ENCODE data around the gene PPIL6.

Gene PPIL6

DNA sequence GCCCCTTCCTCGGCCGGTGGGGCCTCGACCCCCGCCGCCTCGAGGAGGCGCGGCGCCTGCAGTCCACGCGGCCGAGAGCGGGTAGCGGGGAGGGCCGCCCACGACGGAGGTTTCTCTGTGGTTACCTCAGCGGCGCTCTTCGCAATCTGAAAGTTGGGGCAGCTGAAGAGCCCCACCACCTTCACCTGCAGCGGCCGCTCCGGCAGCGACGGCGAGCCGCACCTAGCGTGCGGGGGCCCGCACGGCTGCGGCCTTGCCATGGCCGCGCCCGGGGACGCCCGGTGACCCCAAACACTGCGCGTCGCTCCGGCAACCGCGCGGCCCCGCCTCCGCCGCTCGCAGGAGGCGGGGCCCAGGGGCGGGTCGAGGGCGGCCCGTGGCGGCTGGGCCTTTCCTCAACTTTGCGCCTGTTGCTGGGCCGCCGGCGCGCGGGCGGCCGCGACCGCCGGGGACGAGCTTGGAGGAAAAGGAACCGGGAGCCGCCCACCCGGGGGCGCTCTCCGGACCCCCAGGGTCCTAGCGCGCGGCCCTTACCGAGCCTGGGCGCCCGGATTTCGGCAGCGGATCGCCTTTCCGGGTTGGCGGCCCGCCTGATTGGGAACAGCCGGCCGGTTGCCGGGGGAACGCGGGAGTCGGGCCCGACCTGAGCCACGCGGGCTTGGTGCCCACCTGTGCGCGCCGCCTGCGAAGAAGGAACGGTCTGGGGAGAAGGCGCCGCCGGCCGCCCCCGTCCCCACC is at the start of gene PPIL6, which contains the start of gene SMPD2:
PPIL6 (minus strand) TSS at position 298 of the 738 bp plus-strand sequence; CDS start at position 260, 38 bp downstream.
SMPD2 (plus strand) TSS at position 394 of the 738 bp plus-strand sequence. CDS start 398 bp downstream, outside the sequence.
- DNase-seq = peak; percentile 91

DNA sequence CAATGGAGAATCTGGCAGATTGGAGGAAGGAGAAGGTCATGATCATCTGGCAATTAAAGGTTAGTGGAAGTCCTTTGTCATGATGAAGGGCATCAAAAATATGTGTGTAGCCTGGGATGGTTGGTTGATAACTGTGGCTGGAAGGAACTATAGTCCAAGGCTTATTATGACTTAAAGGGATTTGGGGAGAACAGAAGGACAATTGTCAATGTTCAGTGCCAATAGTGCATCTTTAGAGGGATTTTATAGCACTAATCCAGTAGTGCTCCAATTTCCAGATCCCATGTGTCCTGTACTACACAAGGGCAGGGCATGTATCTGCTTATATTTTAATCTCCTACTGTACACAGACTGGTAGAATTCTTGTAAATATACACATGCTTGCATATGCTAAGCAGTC is 47.6 kb upstream of the PPIL6 start:
- no peak for DNase-seq

DNA sequence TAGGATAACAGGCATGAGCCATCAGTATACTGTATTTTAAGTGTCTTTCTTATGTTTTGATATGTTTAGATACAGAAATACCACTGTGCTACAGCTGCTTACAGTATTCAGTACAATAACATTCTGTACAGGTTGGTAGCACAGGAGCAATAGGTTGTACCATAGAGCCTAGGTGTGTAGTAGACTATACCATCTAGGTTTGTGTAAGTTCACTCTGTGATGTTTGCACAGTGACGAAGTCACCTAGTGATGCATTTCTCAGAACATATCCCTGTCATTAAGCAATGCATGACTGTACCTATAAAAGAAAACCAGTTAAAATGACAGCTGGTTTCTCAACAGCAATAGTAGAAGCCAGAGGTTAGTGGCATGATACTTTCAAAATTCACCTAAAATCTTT is 45.6 kb upstream of the PPIL6 start:
- DNase-seq = peak; percentile 27

GRCh38 chr6:109485266-109485935 is 45.0 kb upstream of the PPIL6 start:
- peak; percentile 2 for DNase-seq

DNA sequence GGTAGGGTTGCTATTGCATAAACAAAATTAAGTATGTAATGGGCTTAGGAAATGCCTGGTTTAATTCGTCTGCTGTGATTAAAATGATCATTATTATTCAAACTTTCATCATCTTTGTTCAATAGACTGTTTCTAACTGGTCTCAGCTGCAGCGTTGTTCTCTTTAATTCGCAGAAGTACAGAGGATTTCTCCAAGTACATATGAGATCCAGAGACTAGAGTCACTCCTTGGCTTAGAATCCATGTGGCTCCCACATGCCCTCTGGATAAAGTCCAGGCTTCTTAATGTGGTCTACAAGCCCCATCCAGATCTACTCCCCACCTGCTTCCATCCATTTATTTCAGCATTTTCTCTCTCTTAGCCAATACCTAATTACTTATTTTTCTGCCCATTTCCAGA is 43.7 kb upstream of the PPIL6 start:
- DNase-seq = no peak

GRCh38 chr6:109483735-109484057 is 43.3 kb upstream of the PPIL6 start:
- DNase-seq = no peak

GRCh38 chr6:109482905-109483734 is 42.7 kb upstream of the PPIL6 start, which contains the start of gene ZBTB24:
Gene ZBTB24, minus strand, starts transcription at chr6:109483219. Its CDS starts 1,193 bp downstream, at chr6:109482026.
- peak; percentile 94 for DNase-seq

GRCh38 chr6:109480993-109481480 is 40.6 kb upstream of the PPIL6 start:
- no peak for DNase-seq

- DNase-seq = no peak
These were observed 38.6 kb upstream of the PPIL6 start for GRCh38 chr6:109478841-109479624.

GRCh38 chr6:109478222-109478805 is 37.9 kb upstream of the PPIL6 start:
- DNase-seq = no peak

GRCh38 chr6:109477725-109478124 is 37.3 kb upstream of the PPIL6 start:
- DNase-seq = no peak

DNA sequence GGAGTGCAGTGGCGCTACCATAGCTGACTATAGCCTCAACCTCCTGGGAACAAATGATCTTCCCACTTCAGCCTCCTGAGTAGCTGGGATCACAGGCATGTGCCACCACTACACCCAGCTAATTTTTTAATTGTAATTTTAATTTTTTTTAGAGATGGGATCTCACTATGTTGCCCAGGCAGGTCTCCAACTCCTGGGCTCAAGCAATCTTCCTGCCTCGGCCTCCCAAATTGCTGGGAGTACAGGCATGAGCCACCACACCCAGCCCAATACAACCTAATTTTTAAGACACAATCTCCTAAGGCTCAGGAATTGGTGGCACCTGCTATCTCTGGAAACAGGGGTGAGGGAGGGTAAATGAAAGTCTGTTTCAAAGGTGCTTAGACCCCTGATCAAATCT is 36.8 kb upstream of the PPIL6 start:
- DNase-seq = no peak

GRCh38 chr6:109475625-109476024 is 35.2 kb upstream of the PPIL6 start:
- DNase-seq = no peak

DNA sequence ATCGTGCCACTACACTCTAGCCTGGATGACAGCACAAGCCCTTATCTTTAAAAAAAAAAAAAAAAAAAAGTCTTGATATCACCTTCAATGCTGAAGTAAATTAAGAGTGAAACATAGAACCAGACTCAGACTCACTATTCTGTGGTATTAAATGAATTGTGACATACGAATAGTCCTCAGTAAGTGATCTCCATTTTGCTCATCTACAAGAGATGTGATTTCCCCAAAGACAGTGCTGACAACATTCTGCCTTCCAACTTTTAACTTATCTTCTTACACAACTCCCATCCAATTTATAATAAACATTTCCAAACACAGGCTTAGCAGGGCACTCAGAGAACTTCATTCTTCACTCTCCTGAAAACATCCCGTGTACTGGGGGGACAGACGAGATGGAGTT is 34.6 kb upstream of the PPIL6 start:
- no peak for DNase-seq

DNA sequence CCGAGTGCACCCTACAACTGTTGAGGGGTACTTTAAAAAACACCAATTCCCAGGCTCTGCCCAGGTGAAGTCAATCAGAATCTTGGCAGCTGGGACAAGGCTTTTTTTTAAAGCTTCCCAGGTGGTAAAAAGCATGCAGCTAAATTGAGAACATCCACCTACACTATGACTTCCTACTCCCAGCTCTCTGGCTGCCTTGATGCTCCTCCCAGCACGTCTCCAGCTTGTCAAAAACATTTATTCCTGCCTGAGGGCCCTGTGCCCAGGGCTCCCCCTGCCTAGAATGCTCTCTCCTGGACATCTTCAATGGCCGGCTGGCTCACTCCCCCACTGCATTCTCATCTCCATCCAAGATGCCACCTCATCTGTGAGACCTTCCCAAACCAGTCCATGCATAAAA is 32.7 kb upstream of the PPIL6 start:
- DNase-seq = no peak

DNA sequence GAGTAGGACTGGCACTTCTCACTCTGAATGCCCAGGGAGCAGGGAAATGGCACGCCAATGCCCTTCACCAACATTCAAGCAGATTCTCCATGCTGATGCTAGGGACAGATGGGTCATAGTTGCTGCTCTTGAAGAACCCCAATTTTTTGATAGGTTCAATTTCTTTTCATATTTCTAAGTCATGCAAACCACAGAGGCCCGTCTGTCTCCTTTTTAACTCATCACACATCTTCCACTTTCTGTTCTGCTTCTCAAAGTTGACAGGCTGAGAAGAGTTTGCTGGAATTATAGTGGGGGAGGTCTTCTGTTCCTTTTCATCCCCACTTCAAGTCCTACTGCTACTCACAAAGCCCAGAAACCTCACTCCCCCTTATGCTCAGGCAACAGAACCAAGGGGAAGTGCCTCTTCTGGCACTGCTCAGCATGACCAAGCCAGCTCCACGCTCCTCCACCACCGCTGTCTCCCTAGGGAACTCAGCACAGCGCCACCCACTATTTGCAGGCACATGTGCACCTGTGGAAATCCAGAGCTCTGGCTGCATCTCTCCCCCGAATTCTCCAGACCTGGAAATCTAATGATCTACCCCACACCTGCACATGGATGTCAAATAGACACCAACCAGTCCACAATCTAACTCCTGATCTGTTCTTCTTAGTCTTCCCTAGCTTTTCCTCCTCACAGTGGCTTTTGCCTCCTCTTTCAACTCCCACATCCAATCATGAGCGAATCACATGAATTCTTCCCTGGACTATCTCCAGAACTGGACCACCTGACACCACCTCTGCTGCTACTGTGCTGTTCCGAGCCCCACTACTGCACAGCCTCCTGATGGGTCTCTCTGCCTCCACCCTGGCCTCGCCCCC is 31.9 kb upstream of the PPIL6 start:
- no peak for DNase-seq

GRCh38 chr6:109471105-109471810 is 30.8 kb upstream of the PPIL6 start:
- no peak for DNase-seq

DNA sequence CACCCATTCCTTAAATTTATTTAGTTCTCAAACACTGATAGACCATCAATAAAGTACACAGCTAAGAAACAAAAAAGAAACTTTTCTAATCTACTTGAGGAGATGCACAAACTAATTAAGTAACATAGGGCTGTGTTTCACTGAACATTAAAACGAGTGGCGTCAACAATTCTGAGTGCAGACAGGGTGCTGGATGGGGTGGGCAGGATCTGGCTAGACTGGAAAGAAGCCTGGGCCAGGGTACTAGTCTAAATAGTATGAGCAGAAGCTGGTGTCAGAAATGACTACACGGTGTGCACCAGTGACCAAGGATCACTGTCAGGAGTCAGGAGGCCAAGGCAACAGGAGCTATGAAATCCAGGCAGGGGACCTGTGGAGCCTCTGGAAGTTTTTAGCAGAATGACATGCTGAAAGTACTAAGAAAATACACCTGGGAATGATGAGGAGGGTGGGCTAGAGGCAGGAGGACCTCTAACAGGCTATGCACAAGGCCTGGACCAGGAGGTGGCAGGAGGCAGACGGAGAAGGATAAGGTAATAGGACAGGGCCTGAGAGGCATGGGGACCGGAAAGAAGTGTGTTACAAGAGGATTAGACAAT is 29.3 kb upstream of the PPIL6 start:
- DNase-seq = no peak

DNA sequence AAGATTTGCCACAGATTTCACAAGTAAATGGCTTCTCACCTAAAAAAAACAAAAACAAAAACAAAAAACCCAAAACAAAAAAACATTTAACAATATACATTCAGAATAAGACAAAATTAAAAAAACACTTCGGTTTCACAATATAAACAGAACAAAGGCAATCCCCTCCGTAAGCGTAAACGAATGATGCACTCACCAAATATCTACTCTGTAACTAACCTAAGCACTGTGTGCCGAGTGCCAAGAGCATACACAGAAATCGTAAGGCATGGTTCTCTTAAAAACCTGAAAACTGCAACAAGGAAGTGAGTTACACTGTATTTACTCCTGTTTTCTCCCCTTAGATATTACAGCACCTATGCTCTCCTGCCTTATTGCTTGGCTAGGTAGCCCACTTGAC is 27.3 kb upstream of the PPIL6 start:
- no peak for DNase-seq
